Prostate gland (tissue), 2 donors: Measurements from ENCODE around the gene PRF1.

Experiments
- CTCF ChIP-seq, 4 experiments: fragments of 200-600 bp in 2 of 4; fragments of 450-650 bp in 2 of 4; sonication (generic) in 2 of 4; IDR thresholded peaks; 1 replicate in 3 of 4; 2 replicates in 1 of 4; pipeline ENCODE4 v1.5.1; 2016 to 2019; ENCODE audit warnings: antibody characterized with exemption in 4 of 4, mild to moderate bottlenecking in 2 of 4, moderate library complexity in 2 of 4
- POLR2A ChIP-seq: fragments of 450-650 bp; IDR thresholded peaks from one replicate; pipeline ENCODE4 v1.6.1; 2016; ENCODE audit warnings: antibody characterized with exemption, mild to moderate bottlenecking
- POLR2AphosphoS5 ChIP-seq: sonication (generic); formaldehyde crosslinking; IDR thresholded peaks from one replicate; pipeline ENCODE4 v1.6.1; 2017; ENCODE audit warnings: antibody characterized with exemption

GRCh38 chr10:70565556-70566514, 36.7 kb downstream of the PRF1 start:
- TF ChIP-seq CTCF (IDR thresholded peaks at IDR 0.05) (no peak), POLR2A (no peak), POLR2AphosphoS5 (no peak)
